Kidney tubule cell (primary cell): ENCODE data around the gene UFSP2.
"Not testable (repeated sequence)": the region's sequence is repeated elsewhere in the genome, so short reads cannot be mapped to it uniquely, and the experiment has no call there.

Source experiments
- DNase-seq: peaks from one replicate; pipeline ENCODE4 v3.0.0-alpha.2; 2018; ENCODE audit warnings: low spot score

UFSP2 gene

DNA sequence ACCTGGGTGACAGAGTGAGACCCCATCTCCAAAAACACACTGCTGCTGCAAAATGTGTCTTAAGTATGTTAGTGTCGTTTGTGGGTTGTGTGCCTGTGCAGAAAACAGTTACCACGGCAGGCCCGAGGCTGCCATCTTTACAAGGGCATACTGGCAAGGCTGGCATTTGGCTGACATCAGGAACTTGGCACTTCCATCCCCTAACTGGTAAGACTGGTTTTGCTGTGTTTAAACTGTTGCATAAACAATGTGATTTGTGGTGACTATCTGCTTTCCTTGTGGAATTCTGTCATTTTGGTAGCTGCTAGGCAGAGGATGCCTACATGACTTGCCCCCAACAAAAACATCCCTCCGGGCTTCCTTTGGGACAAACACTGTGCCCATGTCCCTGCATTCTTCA, 42.3 kb downstream of the UFSP2 start:
- peak; percentile 6 for DNase-seq

GRCh38 chr4:185382754-185383153, 43.0 kb downstream of the UFSP2 start:
- no peak for DNase-seq

DNA sequence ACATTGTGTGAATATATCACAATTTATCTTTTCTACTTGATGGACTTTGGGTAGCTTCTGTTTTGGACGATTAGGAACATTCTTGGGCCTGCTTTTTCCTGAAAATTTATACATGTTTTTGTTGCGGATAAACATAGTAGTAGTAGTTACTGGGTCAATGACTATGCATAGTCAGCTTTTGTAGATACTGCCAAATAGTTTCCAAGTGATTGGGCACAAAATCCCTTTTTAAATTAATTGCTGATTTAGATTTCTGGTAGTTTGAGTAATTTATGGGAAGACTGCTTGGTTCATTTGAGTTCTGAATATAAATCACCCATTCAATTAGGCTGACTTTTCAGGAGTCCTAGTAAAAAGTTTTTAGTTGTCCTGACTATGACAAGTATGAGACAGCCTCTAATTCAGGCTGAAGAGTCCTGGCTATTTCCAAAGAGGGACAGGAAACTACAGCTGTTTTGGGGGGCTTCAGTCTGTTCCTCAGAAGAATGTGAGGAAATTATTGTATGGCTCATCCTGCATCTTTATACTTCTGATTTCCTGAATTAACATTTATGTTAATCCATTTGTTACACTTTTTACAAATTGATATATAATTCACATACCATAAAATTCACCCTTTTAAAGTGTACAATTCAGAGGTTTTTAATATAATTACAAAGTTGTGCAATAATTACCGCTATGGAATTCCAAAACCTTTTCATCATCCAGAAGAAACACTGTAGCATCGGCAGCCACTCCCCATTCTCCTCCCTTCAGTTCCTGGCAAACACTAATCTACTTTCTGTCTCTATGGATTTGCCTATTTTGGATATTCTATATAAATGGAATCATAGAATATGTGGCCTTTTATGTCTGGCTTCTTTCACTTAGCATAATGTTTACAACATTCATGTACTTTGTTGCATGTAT, 44.2 kb downstream of the UFSP2 start:
- DNase-seq, result no peak

DNA sequence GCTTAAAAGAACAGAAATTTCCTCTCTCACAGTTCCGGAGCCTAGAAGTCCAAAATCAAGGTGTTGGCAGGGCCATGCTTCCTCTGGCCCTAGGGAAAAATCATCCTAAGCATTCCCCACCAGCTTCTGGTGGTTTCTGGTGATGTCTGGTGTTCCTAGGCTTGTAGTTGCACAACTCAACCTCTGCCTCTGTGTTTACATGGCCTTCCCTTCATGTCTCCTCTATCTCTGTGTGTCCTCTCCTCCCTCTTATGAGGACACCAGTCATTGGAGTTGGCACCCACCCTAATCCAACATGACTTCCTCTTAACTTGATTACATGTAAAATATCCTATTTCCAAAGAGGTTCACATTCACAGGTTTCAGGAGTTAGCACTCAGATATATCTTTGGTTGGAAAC, 45.4 kb downstream of the UFSP2 start:
- DNase-seq, result no peak

DNA sequence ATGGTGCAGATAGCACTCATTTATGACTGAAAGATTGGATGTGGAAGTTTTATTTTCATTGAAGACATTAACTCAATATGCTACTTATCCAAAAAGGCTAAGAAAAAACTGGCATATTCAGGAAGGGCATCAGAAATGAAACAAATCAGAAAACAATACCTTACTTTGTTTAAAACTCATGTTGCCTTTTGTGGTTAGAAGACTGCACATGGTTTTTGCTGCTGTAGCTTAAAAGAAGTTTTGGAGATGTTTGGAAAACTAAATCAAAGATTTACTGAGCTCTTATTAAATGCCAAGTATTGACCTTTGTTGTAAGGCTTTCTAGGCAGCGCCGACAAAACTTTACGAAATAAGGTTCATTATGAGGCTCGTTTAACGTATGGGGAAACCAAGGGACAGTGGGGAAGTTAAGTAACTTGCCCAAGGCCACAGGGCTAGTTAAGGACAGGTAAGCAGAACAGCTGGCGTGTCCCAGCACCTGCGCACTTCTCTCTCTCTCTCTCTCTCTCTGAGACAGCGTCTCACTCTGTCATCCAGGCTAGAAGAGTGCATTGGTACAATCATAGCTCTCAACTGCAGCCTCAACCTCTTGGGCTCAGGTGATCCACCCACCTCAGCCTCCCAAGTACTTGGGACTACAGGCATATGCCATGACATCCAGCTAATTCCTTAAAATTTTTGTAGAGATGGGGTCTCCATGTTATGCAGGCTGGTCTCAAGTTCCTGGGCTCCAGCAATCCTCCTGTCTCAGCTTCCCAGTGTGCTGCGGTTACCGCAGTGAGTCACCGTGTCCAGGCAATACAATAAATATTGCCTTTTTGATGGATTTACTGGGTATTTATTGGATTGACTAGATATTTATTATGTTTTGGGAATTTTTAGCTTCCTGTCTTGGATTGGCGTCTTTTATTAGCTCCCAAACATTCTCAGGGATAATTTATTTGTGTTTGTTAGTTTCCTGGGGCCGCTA, 46.2 kb downstream of the UFSP2 start:
- no peak for DNase-seq

DNA sequence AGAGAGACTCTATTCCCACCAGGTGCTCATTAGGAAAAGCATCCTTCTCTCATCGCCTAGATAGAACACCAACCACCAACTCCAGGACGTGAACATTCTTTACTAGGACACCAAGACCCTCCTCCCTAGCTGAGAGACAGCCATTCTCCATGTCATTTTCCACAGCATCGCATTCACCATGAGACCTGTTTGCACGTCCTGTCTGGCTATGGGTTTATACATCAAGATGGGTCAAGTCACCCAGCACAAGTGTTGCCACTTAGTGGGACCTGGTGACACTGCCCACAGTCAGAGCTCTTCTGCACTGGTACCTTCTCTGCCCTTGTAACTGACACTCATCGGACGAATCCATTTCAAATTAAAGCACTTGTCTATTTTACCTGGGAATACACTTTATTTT, 47.5 kb downstream of the UFSP2 start:
- DNase-seq, result no peak

GRCh38 chr4:185374573-185374972, 51.2 kb downstream of the UFSP2 start:
- DNase-seq, result no peak

DNA sequence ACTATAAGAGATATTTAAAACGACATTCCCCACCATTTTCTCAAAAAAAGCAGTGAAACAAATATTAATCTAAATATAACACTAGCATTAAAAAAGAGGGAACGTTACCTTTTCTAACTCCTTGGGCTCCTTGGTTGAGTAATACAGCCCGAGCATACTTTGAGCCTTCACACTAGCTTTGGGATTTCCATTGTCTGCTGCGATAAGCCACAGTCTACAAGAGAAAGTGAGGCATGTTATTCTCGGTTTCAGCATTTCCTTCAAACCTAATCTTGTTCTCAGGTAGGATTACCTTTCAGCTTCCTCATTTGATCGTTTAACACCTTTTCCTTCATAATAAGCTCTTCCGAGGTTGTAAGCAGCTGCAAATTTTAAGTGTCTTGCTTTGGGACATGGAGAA, 51.7 kb downstream of the UFSP2 start:
- no peak for DNase-seq

GRCh38 chr4:185371702-185372101, 54.1 kb downstream of the UFSP2 start:
- DNase-seq, result no peak

DNA sequence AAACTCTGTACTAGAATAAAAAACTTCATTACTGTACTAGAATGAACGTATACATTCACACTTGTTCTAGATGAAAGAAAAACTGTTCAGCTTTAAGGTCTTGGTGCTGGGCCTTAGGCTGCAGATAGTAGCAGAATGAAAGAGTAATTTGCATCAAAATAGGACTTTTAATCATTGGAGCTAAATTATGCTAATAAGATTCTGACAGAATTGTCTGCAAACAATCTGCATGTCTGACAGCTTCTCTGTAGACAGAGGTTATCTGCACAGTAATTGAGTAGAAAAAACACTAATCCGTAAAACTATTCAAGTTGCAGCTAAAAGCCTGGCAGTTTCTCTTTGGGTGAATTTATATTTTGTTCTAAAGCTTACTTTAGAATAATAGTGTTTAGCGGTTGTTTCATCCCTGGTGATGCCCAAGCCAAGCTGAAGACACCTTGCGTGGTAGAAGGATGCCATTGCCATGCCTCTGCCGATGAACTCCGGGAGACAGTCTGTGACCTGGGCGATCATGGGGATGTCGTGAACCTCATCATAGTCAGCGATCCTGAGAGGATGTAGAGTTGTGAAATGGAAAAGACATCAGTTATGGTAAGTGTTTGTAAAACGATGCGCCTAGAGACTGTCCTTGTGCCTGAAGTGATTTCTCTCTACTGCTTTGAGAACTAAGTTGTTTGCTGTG, 55.4 kb downstream of the UFSP2 start:
- no peak for DNase-seq

GRCh38 chr4:185369731-185370130, 56.0 kb downstream of the UFSP2 start:
- DNase-seq, result no peak

GRCh38 chr4:185364886-185365285, 60.9 kb downstream of the UFSP2 start:
- DNase-seq, result no peak

GRCh38 chr4:185363251-185363650, 62.5 kb downstream of the UFSP2 start:
- no peak for DNase-seq

GRCh38 chr4:185362570-185362969, 63.2 kb downstream of the UFSP2 start:
- DNase-seq, result not testable (repeated sequence)

- DNase-seq, result no peak
Observed at GRCh38 chr4:185361872-185362271, 63.9 kb downstream of the UFSP2 start.

GRCh38 chr4:185359767-185360446, 65.9 kb downstream of the UFSP2 start:
- DNase-seq, result no peak

DNA sequence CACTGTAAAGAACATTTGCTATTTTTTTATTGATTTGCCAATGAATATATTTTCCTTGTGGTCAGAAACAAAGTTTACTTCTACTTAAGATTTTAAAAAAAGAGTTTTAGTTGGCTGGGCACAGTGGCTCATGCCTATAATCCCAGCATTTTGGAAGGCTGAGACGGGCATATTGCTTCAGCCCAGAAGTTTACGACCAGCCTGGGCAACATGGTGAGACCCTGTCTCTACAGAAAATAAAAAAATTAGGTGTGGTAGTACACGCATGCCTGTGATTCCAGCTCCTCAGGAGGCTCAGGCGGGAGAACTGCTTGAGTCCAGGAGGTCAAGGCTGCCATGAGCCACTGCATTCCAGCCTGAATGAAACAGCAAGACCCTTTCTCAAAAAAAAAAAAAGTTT, 66.8 kb downstream of the UFSP2 start:
- DNase-seq, result no peak

DNA sequence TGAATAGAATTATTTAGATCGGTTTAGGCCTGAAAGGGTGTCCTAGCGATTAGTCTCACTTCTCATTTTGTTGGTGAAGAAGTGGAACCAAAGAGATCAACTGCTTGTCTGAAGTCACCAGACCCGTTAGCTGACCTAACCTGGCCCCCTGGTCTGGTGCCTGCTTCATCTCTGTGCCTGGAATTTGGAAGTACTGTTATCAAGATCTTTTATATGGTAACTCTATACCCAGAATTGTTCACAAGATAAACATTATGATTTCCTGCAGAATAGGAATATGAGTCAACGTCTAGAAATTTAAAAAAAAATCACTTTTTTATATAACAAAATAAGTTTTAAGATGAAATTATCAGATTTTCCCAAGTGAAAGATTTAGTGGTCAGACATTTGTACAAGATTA, 67.2 kb downstream of the UFSP2 start:
- DNase-seq, result peak; percentile 2

DNA sequence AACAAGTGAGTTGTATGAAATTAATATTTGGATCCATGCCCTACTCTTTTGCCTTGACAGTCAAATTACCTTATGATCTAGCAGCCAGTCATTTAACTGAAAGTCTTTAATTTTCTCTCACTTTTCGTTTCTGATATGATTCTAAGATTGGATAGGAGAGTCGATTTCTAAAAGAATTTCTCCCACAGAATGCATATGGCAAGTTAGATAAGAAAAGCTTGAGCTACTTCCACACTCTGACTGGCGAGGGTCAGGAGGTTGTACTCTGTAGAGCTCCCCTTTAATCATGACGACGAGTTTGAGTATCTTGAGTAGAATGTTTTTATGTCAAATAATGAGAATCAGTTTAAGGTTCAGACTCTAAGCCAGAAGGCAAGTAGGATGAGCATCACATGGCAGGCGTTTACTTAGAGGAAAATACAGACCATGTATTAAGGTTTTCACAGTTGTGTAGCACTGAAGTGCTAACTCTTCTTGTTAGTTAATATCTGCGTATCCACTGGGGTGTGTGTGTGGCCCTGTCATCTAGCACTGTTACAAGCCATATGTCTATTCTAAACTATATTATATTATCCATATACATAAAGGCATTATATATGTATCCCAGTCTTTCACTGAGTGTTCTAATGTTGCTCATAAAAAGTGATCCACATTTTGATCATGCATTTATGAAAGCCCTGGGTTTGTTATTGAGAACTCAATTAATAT, 67.9 kb downstream of the UFSP2 start:
- no peak for DNase-seq

DNA sequence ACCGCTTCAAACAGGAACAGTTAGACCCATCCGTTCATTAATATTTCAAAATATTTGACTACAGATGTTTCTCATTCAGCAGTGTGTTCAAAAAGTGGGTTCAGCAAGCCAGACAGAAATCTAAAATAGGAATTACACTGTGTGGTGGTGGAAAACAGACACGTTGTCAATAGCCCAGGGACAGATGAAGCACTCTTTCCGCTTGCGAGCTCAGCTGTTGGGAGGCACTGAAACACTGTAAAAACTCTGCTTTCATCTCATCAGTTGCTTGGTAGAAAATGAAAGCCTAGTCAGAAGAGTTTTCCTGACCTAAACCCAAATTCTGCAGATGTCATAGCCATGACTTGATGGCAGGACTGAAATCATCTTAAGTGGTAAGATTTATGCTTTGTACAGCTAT, 68.6 kb downstream of the UFSP2 start:
- DNase-seq, result no peak

DNA sequence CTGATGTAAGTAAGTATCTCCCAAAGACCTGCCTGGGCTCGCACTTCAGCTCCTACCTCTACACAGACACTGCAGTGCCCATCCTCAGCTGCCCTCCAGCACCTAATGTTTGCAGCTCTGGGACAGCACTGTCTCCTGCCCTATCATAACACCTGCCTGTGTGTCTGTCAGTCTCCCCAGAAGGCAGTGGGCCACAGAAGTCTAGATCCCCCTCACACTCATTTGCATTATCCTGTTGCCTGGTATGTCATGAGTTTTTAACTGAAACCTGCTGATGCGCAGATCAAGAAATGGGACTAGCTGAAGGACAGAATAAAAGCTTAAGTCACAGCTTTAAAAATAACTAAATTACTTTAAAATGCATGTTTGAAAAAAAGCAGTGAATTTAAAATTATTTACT, 73.0 kb downstream of the UFSP2 start:
- DNase-seq, result no peak
